Dendritic cell treated with granulocyte-macrophage colony-stimulating factor and Interleukin-4, amounts not matched to agents 40 ng/mL and 50 ng/mL, for 4 days (primary cell): ENCODE measurements around the gene F10.

Experiments
- H3K27ac Mint-ChIP-seq: one replicate; pipeline ENCODE4 v1.8.0; 2022; ENCODE audit warnings: mild to moderate bottlenecking, mixed read lengths
- H3K27me3 Mint-ChIP-seq: one replicate; pipeline ENCODE4 v1.8.0; 2022; ENCODE audit warnings: mild to moderate bottlenecking, mixed read lengths
- H3K36me3 Mint-ChIP-seq: one replicate; pipeline ENCODE4 v1.8.0; 2022; ENCODE audit warnings: low read depth, mixed read lengths
- H3K4me1 Mint-ChIP-seq: one replicate; pipeline ENCODE4 v1.8.0; 2022; ENCODE audit warnings: low read depth, mixed read lengths
- H3K4me3 Mint-ChIP-seq: one replicate; pipeline ENCODE4 v1.8.0; 2022; ENCODE audit warnings: mild to moderate bottlenecking, moderate library complexity, mixed read lengths
- H3K9me3 Mint-ChIP-seq: one replicate; pipeline ENCODE4 v1.8.0; 2022; ENCODE audit warnings: mixed read lengths
- intact Hi-C: fragments of 100-400 bp; cut with micrococcal nuclease; formaldehyde crosslinking; loops from one replicate; pipeline ENCODE4 v1.15.0; 2022

F10 gene

DNA sequence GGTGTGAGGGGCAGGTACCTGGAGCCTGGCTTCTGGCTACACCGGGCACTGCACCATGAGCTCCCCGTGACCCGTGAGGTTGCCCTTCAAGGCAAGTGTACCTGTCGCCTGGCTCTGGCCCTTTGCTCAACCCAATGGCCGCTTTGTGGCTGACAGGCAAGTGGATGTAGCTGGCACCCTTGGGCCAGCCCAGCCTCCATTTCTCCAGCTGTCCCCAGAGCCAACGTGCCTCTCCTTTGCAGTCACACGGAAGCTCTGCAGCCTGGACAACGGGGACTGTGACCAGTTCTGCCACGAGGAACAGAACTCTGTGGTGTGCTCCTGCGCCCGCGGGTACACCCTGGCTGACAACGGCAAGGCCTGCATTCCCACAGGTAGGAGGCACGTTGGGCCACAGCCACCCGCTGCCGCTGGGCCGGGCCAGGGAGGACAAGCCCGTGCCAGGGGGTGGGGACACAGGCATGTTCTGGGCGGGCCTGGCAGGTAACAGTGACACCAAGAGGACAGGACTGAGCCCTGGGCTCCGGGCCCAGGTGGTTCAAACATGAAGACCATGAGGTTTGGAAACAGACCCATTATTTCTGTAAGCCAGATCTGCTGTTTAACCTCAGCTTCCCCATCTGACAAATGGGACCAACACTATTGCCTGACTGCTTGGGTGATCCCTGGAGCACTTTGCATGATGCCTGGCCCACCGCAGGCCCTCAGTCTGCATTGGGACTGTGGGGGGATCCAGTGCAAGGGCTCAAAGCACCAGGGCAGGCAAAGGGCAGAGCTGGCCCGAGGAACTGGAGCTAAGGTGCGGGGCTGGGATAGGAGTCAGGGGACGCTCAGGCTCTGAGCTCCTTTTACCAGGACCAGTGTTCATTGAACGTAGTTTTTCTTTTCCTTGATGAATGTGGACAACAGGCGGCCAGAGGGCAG, 18.3 kb downstream of the F10 start:
- Mint-ChIP-seq H3K27me3 (peaks cover 9% of the 10 kb centered on the region), H3K27ac (no peak overlapping the region), H3K36me3 (no peaks in the 10 kb centered on the region), H3K4me1 (peaks cover 5% of the 10 kb centered on the region), H3K9me3 (no peaks in the 10 kb centered on the region), H3K4me3 (no peak overlapping the region)
- intact Hi-C loops: no loop called here

DNA sequence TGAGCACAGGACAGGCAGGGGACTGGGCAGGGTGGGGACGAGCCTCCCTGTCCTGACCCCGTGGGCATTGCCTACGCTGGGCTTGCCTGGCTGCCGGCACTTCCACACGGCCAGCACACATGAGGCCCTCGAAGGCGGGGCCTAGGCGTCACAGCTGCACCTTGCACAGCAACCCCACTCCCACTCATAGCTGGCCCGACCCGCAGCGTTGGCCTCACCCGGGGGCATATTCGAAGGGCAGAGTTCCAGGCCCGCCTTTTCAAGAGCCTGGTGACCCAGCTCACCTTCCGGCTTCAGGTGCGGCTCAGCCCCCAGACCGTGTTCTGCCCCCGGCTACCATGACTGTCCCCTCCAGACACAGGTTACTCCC, 19.0 kb downstream of the F10 start:
- H3K36me3 Mint-ChIP-seq: no peaks in the 10 kb centered on the region

GRCh38 chr13:113142876-113143275, 20.3 kb downstream of the F10 start:
- Mint-ChIP-seq H3K4me3 (no peak overlapping the region), H3K27ac (no peak overlapping the region), H3K27me3 (peaks cover 8% of the 10 kb centered on the region), H3K36me3 (no peaks in the 10 kb centered on the region), H3K4me1 (peaks cover 5% of the 10 kb centered on the region), H3K9me3 (no peaks in the 10 kb centered on the region)
- intact Hi-C loops: no loop called here

More for the DNA sequence above, 19.0 kb downstream of the F10 start:
- Mint-ChIP-seq H3K27me3 (peaks cover 8% of the 10 kb centered on the region), H3K9me3 (no peaks in the 10 kb centered on the region), H3K27ac (no peak overlapping the region), H3K4me3 (no peak overlapping the region), H3K4me1 (peaks cover 5% of the 10 kb centered on the region)
- intact Hi-C loops: no loop called here

- H3K9me3 Mint-ChIP-seq: no peaks in the 10 kb centered on the region
- H3K27ac Mint-ChIP-seq: no peak overlapping the region
- intact Hi-C loops: no loop called here
- H3K4me3 Mint-ChIP-seq: no peak overlapping the region
- H3K27me3 Mint-ChIP-seq: peaks cover 9% of the 10 kb centered on the region
- peaks cover 4% of the 10 kb centered on the region for H3K4me1 Mint-ChIP-seq
- H3K36me3 Mint-ChIP-seq: no peaks in the 10 kb centered on the region
Measured at GRCh38 chr13:113143466-113144254, 21.1 kb downstream of the F10 start.

GRCh38 chr13:113144255-113144629, 21.6 kb downstream of the F10 start:
- Mint-ChIP-seq H3K36me3 (no peaks in the 10 kb centered on the region), H3K4me3 (no peak overlapping the region), H3K27me3 (peaks cover 9% of the 10 kb centered on the region), H3K4me1 (no peaks in the 10 kb centered on the region), H3K27ac (no peak overlapping the region), H3K9me3 (no peaks in the 10 kb centered on the region)
- intact Hi-C loops: no loop called here

DNA sequence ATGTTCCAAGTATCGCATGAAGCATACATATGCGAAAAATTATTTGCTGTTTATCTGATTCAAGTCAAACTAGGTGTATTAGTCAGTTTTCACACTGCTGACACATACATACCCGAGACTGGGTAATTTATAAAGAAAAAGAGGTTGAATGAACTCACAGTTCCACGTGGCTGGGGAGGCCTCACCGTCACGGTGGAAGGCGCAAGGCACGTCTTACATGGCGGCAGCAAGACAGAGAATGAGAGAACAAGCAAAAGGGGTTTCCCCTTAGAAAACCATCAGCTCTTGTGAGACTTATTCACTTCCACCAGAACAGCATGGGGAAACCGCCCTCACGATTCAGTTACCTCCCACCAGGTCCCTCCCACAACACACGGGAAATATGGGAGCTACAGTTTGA, 22.9 kb downstream of the F10 start:
- H3K27me3 Mint-ChIP-seq: peaks cover 9% of the 10 kb centered on the region
- H3K27ac Mint-ChIP-seq: no peak overlapping the region
- no peaks in the 10 kb centered on the region for H3K4me1 Mint-ChIP-seq
- intact Hi-C loops: no loop called here
- no peaks in the 10 kb centered on the region for H3K36me3 Mint-ChIP-seq
- H3K4me3 Mint-ChIP-seq: no peak overlapping the region
- H3K9me3 Mint-ChIP-seq: no peaks in the 10 kb centered on the region

DNA sequence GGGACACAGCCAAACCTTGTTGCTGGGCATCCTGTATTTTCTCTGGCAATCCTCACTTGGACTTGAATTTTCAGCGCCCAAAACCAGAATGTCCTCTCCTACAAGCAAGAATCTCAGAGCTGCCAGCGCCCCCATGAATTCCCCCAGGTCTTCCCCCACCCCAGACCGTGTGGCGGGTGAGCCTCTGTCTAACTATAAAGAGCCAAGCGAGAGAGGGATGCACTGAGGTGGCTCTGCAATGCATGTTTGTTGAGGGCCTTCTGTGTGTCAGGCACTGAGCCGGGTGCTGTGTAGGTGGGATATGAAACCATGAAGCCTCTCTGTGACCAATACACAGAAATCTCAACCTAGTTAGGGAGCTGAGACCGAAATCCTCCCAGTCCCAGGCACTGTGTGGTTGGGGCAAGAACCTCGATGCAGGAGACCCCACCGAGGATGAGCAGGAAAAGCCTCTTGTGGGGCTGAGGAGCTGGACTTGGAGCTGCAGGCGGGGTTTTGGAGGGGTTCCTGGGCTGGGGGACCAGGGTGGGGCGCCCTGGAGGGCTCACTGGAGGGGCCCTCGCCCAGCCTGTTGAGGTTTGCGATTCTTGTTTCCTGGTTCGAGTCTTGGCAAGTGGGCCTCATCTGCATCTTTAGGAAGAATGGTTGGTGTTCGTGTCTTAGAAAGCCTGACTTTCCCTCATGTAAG, 23.5 kb downstream of the F10 start:
- Mint-ChIP-seq H3K27ac (no peak overlapping the region), H3K9me3 (no peaks in the 10 kb centered on the region), H3K4me3 (no peak overlapping the region), H3K4me1 (no peaks in the 10 kb centered on the region), H3K36me3 (no peaks in the 10 kb centered on the region), H3K27me3 (peaks cover 12% of the 10 kb centered on the region)
- intact Hi-C loops: no loop called here

DNA sequence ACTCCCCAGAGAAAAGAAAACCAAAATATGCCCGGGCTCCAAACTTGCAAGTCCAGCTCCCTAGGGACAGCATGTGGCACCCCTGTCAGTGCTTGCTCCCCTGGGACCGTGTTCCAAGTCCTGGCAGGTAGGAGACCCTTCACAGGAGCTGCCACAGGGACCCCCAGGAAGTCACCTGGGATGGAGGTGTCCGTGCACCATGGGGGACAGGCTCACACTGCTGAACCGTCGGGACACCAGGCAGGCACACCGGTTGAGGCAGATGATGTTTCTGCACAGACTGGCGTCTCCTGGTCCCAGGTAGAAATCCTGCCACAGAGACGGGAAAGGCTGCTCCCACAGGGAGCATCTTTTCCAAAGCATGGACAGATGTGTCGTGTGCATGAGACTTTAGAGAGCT, 24.2 kb downstream of the F10 start:
- Mint-ChIP-seq H3K4me1 (peaks cover 5% of the 10 kb centered on the region), H3K27ac (no peak overlapping the region), H3K9me3 (no peaks in the 10 kb centered on the region), H3K27me3 (peaks cover 18% of the 10 kb centered on the region), H3K4me3 (no peak overlapping the region), H3K36me3 (no peaks in the 10 kb centered on the region)
- intact Hi-C loops: no loop called here

- intact Hi-C loops: no loop called here
- Mint-ChIP-seq H3K4me1 (peaks cover 8% of the 10 kb centered on the region), H3K9me3 (no peaks in the 10 kb centered on the region), H3K27me3 (peaks cover 21% of the 10 kb centered on the region), H3K36me3 (no peaks in the 10 kb centered on the region), H3K4me3 (no peak overlapping the region), H3K27ac (no peak overlapping the region)
Measured at GRCh38 chr13:113147206-113147605, 24.6 kb downstream of the F10 start.

DNA sequence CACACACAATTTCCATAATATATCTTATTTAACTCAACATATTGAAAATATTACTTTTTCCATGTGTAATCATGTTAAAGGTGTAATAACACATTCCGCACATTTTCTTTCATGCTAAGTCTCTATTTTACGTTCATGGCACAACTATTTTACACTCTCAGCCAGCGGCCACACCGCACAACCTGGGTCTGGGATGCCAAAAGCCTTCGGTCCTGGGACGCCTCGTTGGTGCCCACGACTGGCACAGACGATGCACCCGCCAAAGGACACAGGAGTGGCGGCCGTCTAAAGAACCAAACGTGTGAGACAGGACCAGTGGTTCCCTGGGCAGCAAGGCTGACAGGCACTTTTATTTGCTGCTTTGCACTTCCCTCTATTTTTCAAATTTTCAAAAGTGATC, 25.8 kb downstream of the F10 start:
- Mint-ChIP-seq H3K27ac (no peak overlapping the region), H3K36me3 (no peaks in the 10 kb centered on the region), H3K4me1 (peaks cover 20% of the 10 kb centered on the region), H3K27me3 (peaks cover 29% of the 10 kb centered on the region), H3K9me3 (no peaks in the 10 kb centered on the region), H3K4me3 (no peak overlapping the region)
- intact Hi-C loops: no loop called here

- H3K9me3 Mint-ChIP-seq: no peaks in the 10 kb centered on the region
Measured at GRCh38 chr13:113148940-113149503, 26.4 kb downstream of the F10 start.

DNA sequence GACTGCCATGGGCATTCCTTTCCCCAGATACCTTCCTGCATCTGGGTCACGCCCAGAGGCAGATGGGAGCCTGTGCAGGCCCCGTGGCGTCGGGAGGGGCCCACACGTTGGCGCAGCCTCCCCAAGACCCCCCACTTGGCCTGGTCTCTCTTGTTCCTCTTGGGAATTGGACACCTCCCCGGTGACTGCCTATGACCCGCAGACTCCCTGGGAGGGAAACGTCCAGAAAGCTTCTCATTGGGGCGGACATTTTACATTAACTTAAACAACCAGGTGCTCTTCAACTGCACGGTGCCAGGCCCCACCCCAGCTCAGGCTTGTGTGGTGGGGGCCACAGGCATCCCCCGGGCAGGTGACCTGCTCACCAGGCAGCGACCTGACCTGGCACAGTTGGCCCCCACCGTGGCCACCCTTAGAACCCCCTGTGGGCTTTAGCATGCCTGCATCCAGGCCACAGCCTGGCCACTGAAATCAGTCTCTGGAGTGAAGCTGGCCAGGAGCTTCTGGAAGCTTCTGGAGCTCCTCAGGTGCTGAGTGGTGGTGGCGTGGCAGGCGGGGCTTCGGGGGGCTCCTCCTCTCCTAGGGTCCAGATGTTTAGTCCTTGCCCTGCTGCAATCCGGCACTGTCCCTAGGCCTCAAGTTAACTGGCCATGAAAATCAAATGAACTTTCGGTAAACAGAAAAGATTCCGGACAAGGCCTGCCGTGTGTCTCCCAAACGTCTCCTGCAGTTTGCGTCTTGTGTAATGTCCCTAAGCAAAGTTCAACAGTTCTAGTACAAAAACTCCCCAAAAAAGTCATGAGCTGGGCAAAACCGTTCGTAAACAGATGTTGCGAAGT, 27.3 kb downstream of the F10 start:
- Mint-ChIP-seq H3K27ac (no peak overlapping the region), H3K4me3 (no peak overlapping the region), H3K36me3 (no peaks in the 10 kb centered on the region), H3K9me3 (no peaks in the 10 kb centered on the region), H3K27me3 (peaks cover 27% of the 10 kb centered on the region), H3K4me1 (peaks cover 23% of the 10 kb centered on the region)
- intact Hi-C loops: loop anchor here (5.0 to 10.0 kb wide), 2 partner anchors 145 to 342 kb away; partner anchors contain the start of genes DCUN1D2 and LAMP1

More at GRCh38 chr13:113148940-113149503, 26.4 kb downstream of the F10 start:
- Mint-ChIP-seq H3K4me1 (peaks cover 23% of the 10 kb centered on the region), H3K27me3 (peaks cover 27% of the 10 kb centered on the region), H3K27ac (no peak overlapping the region), H3K4me3 (no peak overlapping the region), H3K36me3 (no peaks in the 10 kb centered on the region)
- intact Hi-C loops: no loop called here
